Measurements from ENCODE around the gene PRDX6.
"Not testable (repeated sequence)": the region's sequence is repeated elsewhere in the genome, so short reads cannot be mapped to it uniquely, and the experiment has no call there.

PRDX6 gene

GRCh38 chr1:173448945-173449344 is 28.2 kb upstream of the PRDX6 start:
- Mint-ChIP-seq H3K4me1 (ENCODE audit: low read depth) (peaks cover 28% of the 10 kb centered on the region), H3K4me3 (no peak overlapping the region), H3K27me3 (no peaks in the 10 kb centered on the region), H3K27ac (no peak overlapping the region), H3K9me3 (peaks cover 20% of the 10 kb centered on the region), H3K36me3 (ENCODE audit: low read depth) (peaks cover 42% of the 10 kb centered on the region)
- no peak for DNase-seq

- Mint-ChIP-seq H3K4me1 (ENCODE audit: low read depth) (peaks cover 30% of the 10 kb centered on the region), H3K4me3 (no peak overlapping the region), H3K27me3 (no peaks in the 10 kb centered on the region), H3K36me3 (ENCODE audit: low read depth) (peaks cover 39% of the 10 kb centered on the region), H3K27ac (no peak overlapping the region), H3K9me3 (peaks cover 14% of the 10 kb centered on the region)
- DNase-seq = no peak
Observed at GRCh38 chr1:173451981-173452380, 25.2 kb upstream of the PRDX6 start.

- Mint-ChIP-seq H3K27me3 (no peaks in the 10 kb centered on the region), H3K4me3 (no peak overlapping the region), H3K36me3 (ENCODE audit: low read depth) (peaks cover 33% of the 10 kb centered on the region), H3K9me3 (peaks cover 4% of the 10 kb centered on the region), H3K27ac (no peak overlapping the region), H3K4me1 (ENCODE audit: low read depth) (peaks cover 31% of the 10 kb centered on the region)
- no peak for DNase-seq
Observed at GRCh38 chr1:173453982-173454381, 23.2 kb upstream of the PRDX6 start.

GRCh38 chr1:173454966-173455524 is 22.1 kb upstream of the PRDX6 start:
- no peak for DNase-seq
- Mint-ChIP-seq H3K4me1 (ENCODE audit: low read depth) (peaks cover 35% of the 10 kb centered on the region), H3K9me3 (peaks cover 2% of the 10 kb centered on the region), H3K4me3 (no peak overlapping the region), H3K27ac (peak overlapping the region; percentile 31), H3K36me3 (ENCODE audit: low read depth) (peaks cover 33% of the 10 kb centered on the region), H3K27me3 (no peaks in the 10 kb centered on the region)

GRCh38 chr1:173459885-173460284 is 17.2 kb upstream of the PRDX6 start:
- Mint-ChIP-seq H3K4me3 (no peak overlapping the region), H3K36me3 (ENCODE audit: low read depth) (peaks cover 72% of the 10 kb centered on the region), H3K27me3 (no peaks in the 10 kb centered on the region), H3K4me1 (ENCODE audit: low read depth) (peaks cover 32% of the 10 kb centered on the region), H3K9me3 (peaks cover 14% of the 10 kb centered on the region), H3K27ac (no peak overlapping the region)
- DNase-seq = no peak

GRCh38 chr1:173462666-173463065 is 14.5 kb upstream of the PRDX6 start:
- H3K27me3 Mint-ChIP-seq, H3K4me3 Mint-ChIP-seq, DNase-seq, H3K27ac Mint-ChIP-seq: not testable (repeated sequence)
- Mint-ChIP-seq H3K36me3 (ENCODE audit: low read depth) (peaks cover 73% of the 10 kb centered on the region), H3K4me1 (ENCODE audit: low read depth) (peaks cover 28% of the 10 kb centered on the region), H3K9me3 (peaks cover 26% of the 10 kb centered on the region)

- Mint-ChIP-seq H3K9me3 (peaks cover 35% of the 10 kb centered on the region), H3K4me1 (ENCODE audit: low read depth) (peaks cover 25% of the 10 kb centered on the region), H3K36me3 (ENCODE audit: low read depth) (peaks cover 80% of the 10 kb centered on the region)
- H3K27me3 Mint-ChIP-seq, H3K4me3 Mint-ChIP-seq, H3K27ac Mint-ChIP-seq, DNase-seq: not testable (repeated sequence)
Observed at GRCh38 chr1:173464185-173464584, 12.9 kb upstream of the PRDX6 start.

GRCh38 chr1:173467426-173467825 is 9.7 kb upstream of the PRDX6 start:
- Mint-ChIP-seq H3K9me3 (peaks cover 56% of the 10 kb centered on the region), H3K27me3 (no peaks in the 10 kb centered on the region), H3K4me1 (ENCODE audit: low read depth) (peaks cover 18% of the 10 kb centered on the region), H3K27ac (no peak overlapping the region), H3K4me3 (no peak overlapping the region), H3K36me3 (ENCODE audit: low read depth) (peaks cover 84% of the 10 kb centered on the region)
- DNase-seq = no peak

GRCh38 chr1:173469656-173470055 is 7.5 kb upstream of the PRDX6 start:
- H3K4me3 Mint-ChIP-seq = no peak overlapping the region
- DNase-seq = no peak
- H3K27ac Mint-ChIP-seq = no peak overlapping the region
- H3K27me3 Mint-ChIP-seq = no peaks in the 10 kb centered on the region
- peaks cover 43% of the 10 kb centered on the region for H3K9me3 Mint-ChIP-seq
- H3K36me3 Mint-ChIP-seq (ENCODE audit: low read depth) = peaks cover 80% of the 10 kb centered on the region
- peaks cover 25% of the 10 kb centered on the region for H3K4me1 Mint-ChIP-seq (ENCODE audit: low read depth)

DNA sequence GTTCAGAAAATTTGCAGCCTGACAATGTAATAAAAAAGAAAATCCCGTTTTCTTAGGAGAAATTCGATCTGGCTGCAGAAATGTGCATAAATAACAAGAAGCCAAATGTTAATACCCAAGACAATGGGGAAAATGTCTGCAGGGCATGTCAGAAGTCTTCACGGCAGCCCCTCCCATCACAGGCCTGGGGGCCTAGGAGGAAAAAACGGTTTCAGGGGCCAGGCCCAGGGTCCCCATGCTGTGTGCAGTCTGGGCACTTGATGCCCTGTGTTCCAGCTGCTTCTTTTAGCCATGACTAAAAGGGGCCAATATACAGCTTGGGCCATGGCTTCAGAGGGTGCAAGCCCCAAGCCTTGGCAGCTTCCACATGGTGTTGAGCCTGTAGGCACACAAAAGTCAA is 6.5 kb upstream of the PRDX6 start:
- no peak for DNase-seq
- Mint-ChIP-seq H3K9me3 (peaks cover 41% of the 10 kb centered on the region), H3K27ac (no peak overlapping the region)

DNA sequence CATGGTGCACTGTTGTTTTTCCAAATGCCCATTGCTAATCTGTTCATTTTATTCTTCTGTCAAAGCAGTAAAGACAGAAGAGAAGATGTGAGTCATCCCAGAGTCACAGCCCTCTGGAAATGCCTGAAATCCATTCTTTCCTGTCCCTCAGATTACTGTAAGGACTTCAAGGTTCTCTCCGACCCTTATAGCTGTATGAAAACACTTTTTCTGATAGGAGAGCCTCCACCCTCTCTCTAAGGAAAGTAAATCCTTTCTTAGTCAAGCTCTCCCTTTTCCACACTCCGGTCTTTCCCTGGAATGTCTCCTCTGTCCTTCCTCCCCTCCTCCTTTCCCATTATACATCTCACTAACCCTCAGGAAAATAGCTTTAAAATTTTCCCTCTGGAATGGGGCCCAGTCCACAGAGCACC is 3.5 kb upstream of the PRDX6 start:
- peaks cover 26% of the 10 kb centered on the region for H3K9me3 Mint-ChIP-seq
- no peak overlapping the region for H3K27ac Mint-ChIP-seq
- H3K27me3 Mint-ChIP-seq = no peaks in the 10 kb centered on the region
- DNase-seq = no peak
- H3K4me3 Mint-ChIP-seq = no peak overlapping the region
- H3K36me3 Mint-ChIP-seq (ENCODE audit: low read depth) = peaks cover 67% of the 10 kb centered on the region
- H3K4me1 Mint-ChIP-seq (ENCODE audit: low read depth) = peaks cover 40% of the 10 kb centered on the region

More for the DNA sequence above, 6.5 kb upstream of the PRDX6 start:
- H3K4me1 Mint-ChIP-seq (ENCODE audit: low read depth) = peaks cover 26% of the 10 kb centered on the region
- H3K4me3 Mint-ChIP-seq = no peak overlapping the region
- peaks cover 76% of the 10 kb centered on the region for H3K36me3 Mint-ChIP-seq (ENCODE audit: low read depth)
- H3K27me3 Mint-ChIP-seq = no peaks in the 10 kb centered on the region

GRCh38 chr1:173474097-173474779 is 2.9 kb upstream of the PRDX6 start:
- Mint-ChIP-seq H3K9me3 (peaks cover 21% of the 10 kb centered on the region), H3K36me3 (ENCODE audit: low read depth) (peaks cover 65% of the 10 kb centered on the region), H3K27me3 (no peaks in the 10 kb centered on the region), H3K27ac (no peak overlapping the region), H3K4me1 (ENCODE audit: low read depth) (peaks cover 47% of the 10 kb centered on the region), H3K4me3 (no peak overlapping the region)
- no peak for DNase-seq

DNA sequence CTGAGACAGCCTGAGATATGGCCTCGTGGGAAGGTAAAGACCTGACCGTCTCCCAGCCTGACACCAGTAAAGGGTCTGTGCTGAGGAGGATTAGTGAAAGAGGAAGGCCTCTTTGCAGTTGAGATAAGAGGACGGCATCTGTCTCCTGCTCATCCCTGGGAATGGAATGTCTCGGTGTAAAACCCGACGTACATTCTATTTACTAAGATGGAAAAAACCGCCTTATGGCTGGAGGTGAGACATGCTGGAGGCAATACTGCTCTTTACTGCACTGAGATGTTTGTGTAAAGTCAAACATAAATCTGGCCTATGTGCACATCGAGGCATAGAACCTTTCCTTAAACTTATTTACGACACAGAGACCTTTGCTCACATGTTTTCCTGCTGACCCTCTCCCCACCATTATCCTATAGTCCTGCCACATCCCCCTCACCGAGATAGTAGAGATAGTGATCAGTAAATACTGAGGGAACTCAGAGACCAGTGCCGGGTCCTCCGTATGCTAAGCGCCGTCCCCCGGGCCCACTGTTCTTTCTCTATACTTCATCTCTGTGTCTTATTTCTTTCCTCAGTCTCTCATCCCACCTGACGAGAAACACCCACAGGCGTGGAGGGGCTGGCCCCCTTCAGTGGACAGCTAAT is 2.2 kb upstream of the PRDX6 start:
- not testable (repeated sequence) for DNase-seq, H3K27me3 Mint-ChIP-seq
- Mint-ChIP-seq H3K36me3 (ENCODE audit: low read depth) (peaks cover 65% of the 10 kb centered on the region), H3K9me3 (peaks cover 18% of the 10 kb centered on the region), H3K4me3 (peak overlapping the region; percentile 33), H3K27ac (peak overlapping the region; percentile 50), H3K4me1 (ENCODE audit: low read depth) (peaks cover 53% of the 10 kb centered on the region)

DNA sequence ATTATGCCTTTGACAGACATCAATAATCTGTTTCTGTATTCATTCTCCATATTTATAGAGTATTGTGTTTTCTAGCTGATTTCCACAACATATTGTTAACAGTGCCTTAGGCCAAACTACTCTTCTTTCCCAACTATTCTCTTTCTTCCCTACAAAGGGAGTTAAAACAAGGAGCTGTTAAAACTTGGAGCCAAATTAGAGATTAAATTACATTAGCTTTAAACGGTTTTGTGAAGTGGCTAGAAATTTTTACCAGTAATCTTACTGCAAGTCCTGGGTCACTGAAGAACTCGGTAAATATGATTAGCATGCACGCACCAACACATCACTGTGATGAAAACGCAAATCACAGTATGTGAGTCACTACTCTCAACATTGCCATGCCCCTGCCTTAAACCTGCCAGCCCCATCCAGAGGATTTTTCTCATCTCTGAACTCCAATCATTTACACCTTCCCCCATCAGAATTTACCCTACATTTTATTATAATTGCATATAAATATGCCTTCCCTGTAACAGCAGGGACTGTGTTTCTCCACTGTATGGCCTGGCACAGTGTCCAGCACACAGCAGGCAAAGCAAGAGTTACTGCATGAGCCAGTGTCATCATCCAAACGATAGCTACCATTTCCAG is 1.5 kb upstream of the PRDX6 start:
- Mint-ChIP-seq H3K4me1 (ENCODE audit: low read depth) (peaks cover 60% of the 10 kb centered on the region), H3K9me3 (peaks cover 10% of the 10 kb centered on the region), H3K36me3 (ENCODE audit: low read depth) (peaks cover 65% of the 10 kb centered on the region), H3K4me3 (peak overlapping the region; percentile 87), H3K27ac (peak overlapping the region; percentile 75), H3K27me3 (no peaks in the 10 kb centered on the region)
- DNase-seq = peak; percentile 35
